HPDE6-E6E7 (cell line): ENCODE measurements around the gene FGFBP2.

Experiments used
- DNase-seq: peaks from one replicate; pipeline ENCODE4 v3.0.0; 2011; ENCODE audit warnings: missing footprints; ENCODE audit errors: extremely low spot score

The FGFBP2 gene

GRCh38 chr4:15963001-15963451 is at the start of gene FGFBP2:
Gene FGFBP2, minus strand, starts transcription at chr4:15963175. Its CDS starts 46 bp downstream, at chr4:15963129.
- peak; percentile 47 for DNase-seq

- DNase-seq = no peak
Observed at GRCh38 chr4:16011173-16011572, 48.2 kb upstream of the FGFBP2 start.

- no peak for DNase-seq
Observed at GRCh38 chr4:16009153-16009552, 46.2 kb upstream of the FGFBP2 start.

- no peak for DNase-seq
Observed at GRCh38 chr4:16007471-16008095, 44.6 kb upstream of the FGFBP2 start.

- no peak for DNase-seq
Observed at GRCh38 chr4:16006771-16007446, 43.9 kb upstream of the FGFBP2 start.

GRCh38 chr4:16005676-16006075 is 42.7 kb upstream of the FGFBP2 start:
- no peak for DNase-seq

- DNase-seq = peak; percentile 60
Observed at GRCh38 chr4:16001484-16001858, 38.5 kb upstream of the FGFBP2 start.

- DNase-seq = no peak
Observed at GRCh38 chr4:16000708-16001483, 37.9 kb upstream of the FGFBP2 start.

GRCh38 chr4:15996773-15997172 is 33.8 kb upstream of the FGFBP2 start:
- no peak for DNase-seq

GRCh38 chr4:15995826-15996225 is 32.9 kb upstream of the FGFBP2 start:
- DNase-seq = no peak

GRCh38 chr4:15992167-15992485 is 29.2 kb upstream of the FGFBP2 start:
- no peak for DNase-seq

GRCh38 chr4:15990570-15991285 is 27.8 kb upstream of the FGFBP2 start:
- no peak for DNase-seq

- DNase-seq = no peak
Observed at GRCh38 chr4:15989424-15989823, 26.4 kb upstream of the FGFBP2 start.

GRCh38 chr4:15988222-15988621 is 25.2 kb upstream of the FGFBP2 start:
- no peak for DNase-seq

GRCh38 chr4:15986907-15987306 is 23.9 kb upstream of the FGFBP2 start:
- no peak for DNase-seq

- no peak for DNase-seq
Observed at GRCh38 chr4:15983610-15984009, 20.6 kb upstream of the FGFBP2 start.

- no peak for DNase-seq
Observed at GRCh38 chr4:15982842-15983524, 20.0 kb upstream of the FGFBP2 start.

GRCh38 chr4:15976456-15977447 is 13.8 kb upstream of the FGFBP2 start:
- no peak for DNase-seq

- DNase-seq = no peak
Observed at GRCh38 chr4:15971068-15971801, 8.3 kb upstream of the FGFBP2 start.
